Hematopoietic multipotent progenitor cell (in vitro differentiated cells): ENCODE results near the gene AKAP12. TPM values are rescaled to one million over a fixed set of nuclear protein-coding genes. Genes with fewer than 3 reads are reported as not detected.

Source experiments
- DNase-seq, 3 donors: peaks; one replicate each; pipeline ENCODE4 v3.0.0-alpha.2; 2011 to 2015; ENCODE audit warnings: low read depth in 2 of 3, low spot score in 2 of 3
- small RNA-seq: library from RNA; depleted of rRNA; stranded (forward); fragments of <200 nt; gene quantifications from one replicate; pipeline ENCODE3, GENCODE V24; 2012
- total RNA-seq: library from RNA; depleted of rRNA; stranded (reverse); fragments of >200 nt; gene quantifications from one replicate; pipeline ENCODE4 v1.2.3, GENCODE V29; 2012

Gene AKAP12
- total RNA-seq, 1 donor = 0.27 TPM

DNA sequence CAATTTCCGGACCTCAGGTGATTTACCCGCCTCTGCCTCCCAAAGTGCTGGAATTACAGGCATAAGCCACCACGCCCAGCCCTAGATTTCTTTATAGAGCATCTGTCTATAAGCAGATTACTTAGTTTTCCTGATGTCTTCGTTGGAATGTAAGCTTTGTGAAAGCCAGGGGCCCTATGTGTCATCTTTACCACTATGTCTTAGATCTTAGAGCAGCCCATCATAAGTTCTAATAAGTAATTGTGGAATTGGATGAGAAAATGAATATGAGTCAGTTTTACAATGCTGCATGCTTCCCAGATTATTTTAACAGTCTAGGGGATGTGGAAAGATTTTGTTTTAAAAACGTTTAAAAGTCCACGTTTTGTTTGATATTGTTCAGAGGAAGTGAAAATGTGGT, 160.7 kb downstream of the AKAP12 start:
- no peak for DNase-seq

DNA sequence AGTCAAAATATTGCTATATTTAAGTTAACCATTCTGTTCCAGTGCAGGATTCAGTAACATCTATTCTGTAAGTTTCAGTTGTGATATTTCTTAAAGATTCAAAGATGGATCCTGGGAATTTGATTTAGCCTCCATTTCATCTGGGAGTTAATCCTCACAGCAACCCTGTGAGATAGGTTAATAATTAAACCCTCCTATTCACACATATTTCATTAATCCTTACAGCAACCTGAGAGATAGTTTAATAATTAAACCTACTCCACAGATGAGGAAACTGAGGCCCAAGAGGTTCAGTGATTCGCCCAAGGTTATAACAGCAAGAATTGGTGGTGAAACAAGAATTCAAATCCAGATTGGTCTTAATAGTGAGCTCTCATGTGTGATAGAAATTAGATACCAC, 162.5 kb downstream of the AKAP12 start:
- DNase-seq = no peak

DNA sequence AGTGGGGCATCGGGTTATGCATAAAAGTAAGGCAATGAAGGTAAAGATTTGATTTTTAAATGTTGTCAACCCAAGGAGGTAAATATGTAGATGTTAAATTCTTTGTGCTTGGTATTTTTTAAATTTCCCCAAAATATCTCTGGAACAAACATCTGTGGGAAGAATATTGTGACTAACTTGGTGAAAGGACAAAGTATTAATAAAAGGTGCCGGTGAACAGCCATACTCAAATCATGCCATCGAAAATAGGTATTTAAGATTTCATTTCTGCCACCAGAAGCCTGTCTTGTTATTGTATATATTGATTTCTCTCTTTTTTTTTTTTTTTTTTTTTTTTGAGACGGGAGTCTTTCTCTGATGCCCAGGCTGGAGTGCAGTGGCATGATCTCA, 164.1 kb downstream of the AKAP12 start:
- no peak for DNase-seq

Small RNA genes within 50 kb of the gene (small RNA-seq; reads per million reads assigned to genes)
- gene RF00019 (not detected), gene RNU6-1247P (not detected), gene RNU6-300P (not detected), gene RNY4P20 (0.47 reads per million)

Other genes starting within 250 kb of the AKAP12 start
- gene ZBTB2, start 151.6 kb downstream of the AKAP12 start, total RNA-seq = 9.4 TPM
- gene RMND1, start 212.2 kb downstream of the AKAP12 start, total RNA-seq = 14.5 TPM